Esophagus muscularis mucosa (tissue), 3 donors: ENCODE data around the gene CD19.

ENCODE experiments used
- CTCF ChIP-seq, 3 experiments: fragments of 200-600 bp in 2 of 3; fragments of 450-650 bp in 1 of 3; sonication (generic) in 2 of 3; IDR thresholded peaks; one replicate each; pipeline ENCODE4 v1.5.1; 2017 to 2019; ENCODE audit warnings: antibody characterized with exemption in 3 of 3, mild to moderate bottlenecking in 2 of 3, moderate library complexity in 1 of 3
- POLR2A ChIP-seq: fragments of 450-650 bp; IDR thresholded peaks from one replicate; pipeline ENCODE4 v1.6.1; 2017; ENCODE audit warnings: antibody characterized with exemption, moderate library complexity, mild to moderate bottlenecking, low read depth

GRCh38 chr16:28893291-28893690, 38.5 kb upstream of the CD19 start:
- TF ChIP-seq CTCF (IDR thresholded peaks at IDR 0.05) (no peak), POLR2A (no peak)
